SKM-1 (cell line): ENCODE results near the gene TPPP.
"Not testable (repeated sequence)": the region's sequence is repeated elsewhere in the genome, so short reads cannot be mapped to it uniquely, and the experiment has no call there.

ENCODE experiments used
- DNase-seq: peaks from one replicate; lab custom pipeline; 2025; ENCODE audit not compliant: unreplicated experiment; lab: John Stamatoyannopoulos, UW

The TPPP gene

GRCh38 chr5:694042-694431 lies 885 bp upstream of the TPPP start:
- not testable (repeated sequence) for DNase-seq

GRCh38 chr5:692529-693041 lies 567 bp downstream of the TPPP start:
- DNase-seq, result not testable (repeated sequence)

- DNase-seq, result no peak
Measured at GRCh38 chr5:691817-692528, 1.2 kb downstream of the TPPP start.

- not testable (repeated sequence) for DNase-seq
Measured at GRCh38 chr5:691049-691448, 2.1 kb downstream of the TPPP start.

- not testable (repeated sequence) for DNase-seq
Measured at GRCh38 chr5:690293-690692, 2.9 kb downstream of the TPPP start.

- DNase-seq, result not testable (repeated sequence)
Measured at GRCh38 chr5:688348-689010, 4.7 kb downstream of the TPPP start.

- not testable (repeated sequence) for DNase-seq
Measured at GRCh38 chr5:686936-687335, 6.2 kb downstream of the TPPP start.

- not testable (repeated sequence) for DNase-seq
Measured at GRCh38 chr5:686172-686523, 7.0 kb downstream of the TPPP start.

- DNase-seq, result no peak
Measured at GRCh38 chr5:685262-686171, 7.6 kb downstream of the TPPP start.

- no peak for DNase-seq
Measured at GRCh38 chr5:684751-685216, 8.4 kb downstream of the TPPP start.

- DNase-seq, result no peak
Measured at GRCh38 chr5:683551-684481, 9.3 kb downstream of the TPPP start.

GRCh38 chr5:682651-683358 lies 10.3 kb downstream of the TPPP start:
- DNase-seq, result not testable (repeated sequence)

GRCh38 chr5:682216-682615 lies 10.9 kb downstream of the TPPP start:
- DNase-seq, result not testable (repeated sequence)

GRCh38 chr5:681317-682191 lies 11.6 kb downstream of the TPPP start:
- not testable (repeated sequence) for DNase-seq

GRCh38 chr5:680836-681235 lies 12.3 kb downstream of the TPPP start:
- DNase-seq, result not testable (repeated sequence)

GRCh38 chr5:680118-680795 lies 12.9 kb downstream of the TPPP start:
- DNase-seq, result not testable (repeated sequence)

- DNase-seq, result not testable (repeated sequence)
Measured at GRCh38 chr5:679166-679895, 13.8 kb downstream of the TPPP start.
